ENCODE results near the gene UBL7.

Gene UBL7

DNA sequence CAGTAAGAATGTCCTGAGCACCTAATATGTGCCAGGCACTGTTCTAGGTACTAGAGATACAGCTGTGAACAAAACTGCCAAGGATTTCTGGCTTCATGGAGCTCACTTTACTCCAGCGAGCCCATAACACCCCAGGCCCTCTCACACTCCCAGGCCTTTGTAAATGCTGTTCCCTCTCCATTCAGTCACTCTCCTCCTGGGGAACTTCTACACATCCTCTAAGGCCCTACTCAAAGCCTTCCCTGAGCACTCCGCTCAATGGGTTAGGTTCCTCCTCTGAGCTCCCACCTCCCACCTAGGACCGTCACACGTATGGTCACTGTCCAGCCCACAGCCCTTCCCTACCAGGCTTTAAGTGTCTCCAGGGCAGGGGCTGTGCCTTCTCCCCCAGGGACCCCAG lies 54.4 kb downstream of the UBL7 start:
- DNase-seq = no peak

DNA sequence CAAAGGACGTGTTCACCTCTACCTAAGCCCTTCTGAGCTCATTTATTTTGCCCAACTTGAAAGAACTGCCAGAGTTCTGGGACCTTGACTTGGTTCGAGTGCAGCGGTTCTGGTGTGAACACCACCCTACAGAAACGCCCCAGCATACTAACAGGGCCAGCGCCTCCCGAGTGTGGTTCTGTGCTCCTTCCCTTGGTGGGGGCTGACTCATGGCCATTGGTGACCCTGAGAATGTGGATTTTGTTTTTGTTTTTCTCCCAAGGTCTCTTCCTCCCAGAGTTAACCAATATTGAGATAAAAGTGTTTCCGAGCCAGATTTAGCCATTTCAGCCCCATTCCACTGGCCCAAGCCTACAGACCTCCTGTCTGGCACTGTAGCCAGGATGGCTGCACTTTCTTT lies 55.1 kb downstream of the UBL7 start:
- no peak for DNase-seq

DNA sequence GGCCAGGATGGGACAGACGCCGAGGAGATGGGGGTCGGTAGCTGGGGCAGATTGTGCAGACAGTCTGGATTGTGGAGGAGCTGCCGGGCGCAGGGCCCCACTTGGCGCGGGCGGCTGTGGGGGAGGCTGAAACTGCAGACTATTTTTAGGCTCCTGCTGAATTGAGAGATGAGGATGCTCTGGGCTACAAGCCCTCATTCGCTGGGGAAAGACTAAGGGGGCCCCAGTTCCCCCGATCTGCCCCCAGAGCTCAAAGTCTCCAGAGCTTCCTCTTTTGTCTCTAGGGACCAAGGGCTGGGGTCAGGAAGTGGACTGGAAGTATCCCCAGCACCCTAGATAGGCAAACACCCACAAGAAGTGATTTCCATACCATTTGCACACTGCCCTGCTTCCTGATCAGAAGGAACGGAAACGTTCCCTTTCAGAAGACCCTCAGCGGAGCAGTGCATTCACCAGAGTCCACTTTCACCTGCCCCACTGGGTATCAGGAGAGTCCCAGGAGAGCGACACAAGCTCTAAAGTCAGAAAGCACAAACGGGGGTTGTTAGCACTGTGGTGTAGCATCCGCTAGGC lies 56.9 kb downstream of the UBL7 start:
- DNase-seq = no peak

DNA sequence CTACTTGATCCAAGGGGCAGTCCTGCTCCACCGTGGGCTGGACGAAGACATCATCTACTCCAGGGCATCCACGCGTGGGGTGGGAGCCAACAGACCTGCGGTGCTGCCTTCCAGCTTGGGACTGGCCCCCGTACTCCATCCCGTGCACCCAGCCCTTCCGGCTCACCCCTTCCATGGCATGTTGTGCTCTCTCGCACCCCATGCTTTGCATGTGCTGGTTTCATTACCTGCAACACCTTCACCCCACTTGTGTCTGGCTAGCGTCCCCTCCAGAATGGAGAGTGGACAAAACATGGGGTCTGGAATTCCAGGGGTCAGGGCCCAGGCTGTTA lies 57.4 kb downstream of the UBL7 start:
- no peak for DNase-seq

DNA sequence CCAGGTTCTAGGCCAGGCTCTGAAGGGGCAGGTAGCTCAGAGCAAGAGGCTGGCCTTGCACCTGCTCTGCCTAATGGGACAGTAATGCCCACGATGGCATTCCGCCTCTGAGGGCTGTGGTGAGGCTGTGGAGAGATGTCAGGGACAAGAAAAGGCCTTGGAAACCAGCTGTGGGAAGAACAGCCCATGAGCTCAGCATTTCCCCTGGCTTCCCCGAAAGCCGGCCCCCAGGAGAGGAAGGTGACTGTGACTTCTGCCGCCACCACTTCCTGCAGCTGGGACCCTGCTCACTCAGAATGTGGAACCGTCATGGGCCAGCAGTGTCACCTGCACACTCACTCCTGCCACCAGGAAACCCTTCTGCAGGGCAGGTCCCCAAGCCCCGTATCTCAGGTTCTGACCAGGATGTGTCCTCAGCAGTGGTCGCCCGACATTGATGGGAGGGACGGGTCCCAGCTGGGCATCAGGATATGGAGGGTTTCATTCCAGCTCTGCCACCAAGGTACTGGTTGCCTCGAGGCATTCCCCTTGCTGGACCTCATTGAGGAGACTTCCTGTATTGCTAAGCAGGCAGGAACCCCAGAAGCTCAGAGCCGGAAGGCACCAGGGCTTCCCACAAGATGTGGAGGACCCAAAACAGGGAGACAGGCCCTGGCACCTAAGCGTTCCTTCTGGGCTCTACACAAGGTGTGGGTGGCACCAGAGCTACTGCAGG lies 57.9 kb downstream of the UBL7 start:
- DNase-seq = no peak

DNA sequence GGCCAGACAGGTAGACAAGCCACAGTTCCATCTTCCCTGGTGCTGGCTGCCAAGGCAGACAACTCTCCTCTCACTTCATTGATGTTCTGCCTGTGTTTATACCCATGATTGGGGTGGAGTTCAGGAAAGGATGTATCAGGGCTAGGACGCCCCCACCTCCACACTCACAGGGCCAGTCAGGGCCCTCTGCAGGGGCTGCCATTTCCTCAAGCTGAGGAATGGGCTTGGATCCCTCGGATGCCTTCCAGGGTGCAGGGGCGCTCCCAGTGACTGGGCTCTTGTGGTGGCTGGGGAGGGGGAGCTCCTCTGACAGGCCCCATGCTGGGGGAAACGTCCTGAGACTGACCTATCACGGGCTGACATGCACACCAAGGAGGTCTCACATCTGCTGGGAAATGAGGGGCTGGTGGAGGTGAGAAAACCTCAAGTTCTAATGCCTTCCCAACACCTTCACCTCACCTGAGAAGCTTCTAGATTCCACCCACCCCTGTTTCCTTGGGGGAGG lies 58.6 kb downstream of the UBL7 start:
- no peak for DNase-seq

DNA sequence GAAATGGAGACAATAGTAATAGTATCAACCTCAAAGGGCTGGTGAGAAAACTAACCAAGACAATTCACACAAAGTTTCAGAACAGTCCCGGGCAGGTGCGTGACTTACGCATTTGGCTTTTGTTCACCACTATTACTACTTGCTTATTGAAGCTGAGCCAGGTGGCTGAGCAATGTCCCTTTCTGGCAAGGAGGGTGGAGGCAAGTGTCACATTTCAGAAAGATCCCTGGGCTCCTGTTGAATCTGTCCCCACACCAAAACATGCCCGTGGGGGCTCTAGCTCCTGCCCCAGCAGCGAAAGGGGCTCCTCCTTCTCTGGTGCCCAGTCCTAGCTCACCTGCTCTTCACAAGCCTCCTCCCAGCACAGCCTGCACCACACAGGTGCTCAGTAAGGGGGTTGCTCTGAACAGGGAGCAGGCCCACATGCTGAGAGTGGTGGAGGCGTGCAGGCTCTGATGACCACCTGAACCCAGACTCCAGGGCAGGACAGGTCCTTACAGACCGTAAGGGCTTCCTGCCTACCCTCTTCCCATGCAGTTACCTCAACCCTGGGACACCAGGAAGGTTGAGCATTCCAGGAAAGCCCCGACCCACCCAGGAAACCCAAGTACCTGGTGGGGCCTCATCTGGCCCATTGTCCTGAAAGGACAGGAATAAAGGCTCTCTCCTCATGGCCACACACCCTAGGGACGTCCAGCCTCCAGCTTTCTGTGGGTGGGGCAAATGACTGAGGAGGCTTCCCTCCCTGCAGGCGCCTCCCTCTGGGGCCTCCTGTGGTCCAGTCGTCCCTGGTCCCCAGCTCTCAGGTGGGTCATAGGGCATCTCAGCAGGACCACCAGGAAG lies 59.8 kb downstream of the UBL7 start:
- no peak for DNase-seq

DNA sequence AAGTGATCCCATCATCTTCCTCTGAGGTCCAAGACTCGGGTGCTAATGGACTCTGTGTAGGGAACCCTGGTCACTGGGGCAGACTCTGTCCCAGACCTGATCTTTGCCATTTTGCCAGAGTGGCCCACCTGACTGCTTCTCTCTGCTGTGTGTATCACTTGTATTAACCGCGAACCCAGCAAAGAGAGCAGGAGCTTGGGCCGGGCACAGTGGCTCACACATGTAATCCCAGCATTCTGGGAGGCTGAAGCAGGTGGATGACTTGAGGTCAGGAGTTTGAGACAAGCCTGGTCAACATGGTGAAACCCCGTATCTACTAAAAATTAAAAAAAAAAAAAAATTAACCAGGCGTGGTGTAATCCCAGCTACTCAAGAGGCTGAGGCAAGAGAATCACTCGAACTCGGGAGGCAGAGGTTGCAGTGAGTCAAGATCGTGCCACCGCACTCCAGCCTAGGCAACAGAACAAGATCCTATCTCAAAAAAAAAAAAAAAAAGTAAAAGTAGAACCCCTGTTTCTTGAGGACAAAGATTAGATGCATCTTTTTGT lies 60.6 kb downstream of the UBL7 start:
- DNase-seq = no peak

DNA sequence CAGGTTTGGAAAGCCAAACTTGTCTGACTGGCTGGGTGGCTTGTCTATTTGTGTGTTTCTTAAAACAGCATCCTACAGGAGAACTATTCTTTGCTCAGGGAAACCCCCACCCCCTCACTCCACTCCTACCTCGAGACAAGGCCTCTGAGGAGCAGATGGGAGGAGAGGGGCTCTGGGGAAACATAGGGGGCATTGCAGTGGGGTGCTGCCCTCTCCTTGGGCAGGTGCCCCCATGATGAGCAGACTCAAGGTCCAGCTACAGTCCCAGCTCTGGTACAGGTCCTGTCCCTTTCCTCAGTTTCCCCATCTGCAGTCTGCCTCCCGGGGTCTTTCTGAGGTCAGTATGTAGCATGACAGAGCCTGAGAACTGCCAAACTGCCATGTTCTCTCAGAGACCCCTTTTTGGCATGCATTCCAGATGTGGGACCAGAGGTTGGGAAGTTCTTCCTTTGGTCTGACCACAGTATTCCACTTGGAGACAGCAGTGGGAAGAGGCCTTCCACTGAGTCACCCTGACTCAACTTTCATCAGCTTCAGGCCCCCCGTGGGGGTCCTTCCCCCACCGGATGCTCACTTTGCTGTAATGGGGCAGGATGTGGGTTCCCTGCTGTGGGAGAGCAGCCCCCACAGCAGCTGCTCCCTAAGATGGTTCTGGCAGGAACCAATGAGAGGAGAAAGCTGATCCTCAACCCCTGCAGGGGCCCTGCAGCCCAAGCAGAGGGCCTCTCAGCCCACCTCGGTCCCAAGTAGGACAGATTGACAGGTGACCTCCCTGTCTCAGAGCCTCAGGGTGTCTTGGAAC lies 61.2 kb downstream of the UBL7 start:
- no peak for DNase-seq

DNA sequence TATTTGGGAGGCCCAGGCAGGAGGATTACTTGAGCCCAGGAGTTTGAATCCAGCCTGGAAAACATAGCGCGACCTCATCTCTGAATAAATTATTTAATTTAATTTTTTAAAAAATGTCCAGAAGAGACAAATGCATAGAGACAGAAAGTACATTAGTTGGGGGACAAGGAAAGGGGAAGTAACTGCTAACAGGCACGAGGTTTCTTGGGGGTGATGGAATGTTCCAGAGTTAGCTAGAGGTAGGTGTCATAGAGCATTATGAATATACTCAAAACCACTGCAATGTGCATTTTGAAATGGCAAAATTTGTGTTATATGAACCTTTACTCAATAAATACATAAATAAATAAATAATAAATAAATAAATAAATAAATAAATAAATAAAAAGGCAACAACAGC lies 61.9 kb downstream of the UBL7 start:
- no peak for DNase-seq

DNA sequence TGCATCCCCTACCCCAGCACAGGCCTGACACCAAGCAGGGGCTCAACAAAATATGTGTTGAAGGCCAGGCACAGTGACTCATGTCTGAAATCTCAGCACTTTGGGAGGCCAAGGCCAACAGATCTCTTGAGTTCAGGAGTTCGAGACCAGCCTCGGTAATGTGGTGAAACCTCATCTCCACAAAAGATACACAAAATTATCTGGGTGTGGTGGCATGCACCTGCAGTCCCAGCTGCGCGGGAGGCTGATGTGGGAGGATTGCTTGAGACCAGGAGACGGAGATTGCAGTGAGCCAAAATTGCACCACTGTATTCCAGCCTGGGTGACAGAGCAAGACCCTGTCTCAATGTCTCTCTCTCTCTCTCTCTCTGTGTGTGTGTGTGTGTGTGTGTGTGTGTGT lies 62.8 kb downstream of the UBL7 start:
- no peak for DNase-seq

DNA sequence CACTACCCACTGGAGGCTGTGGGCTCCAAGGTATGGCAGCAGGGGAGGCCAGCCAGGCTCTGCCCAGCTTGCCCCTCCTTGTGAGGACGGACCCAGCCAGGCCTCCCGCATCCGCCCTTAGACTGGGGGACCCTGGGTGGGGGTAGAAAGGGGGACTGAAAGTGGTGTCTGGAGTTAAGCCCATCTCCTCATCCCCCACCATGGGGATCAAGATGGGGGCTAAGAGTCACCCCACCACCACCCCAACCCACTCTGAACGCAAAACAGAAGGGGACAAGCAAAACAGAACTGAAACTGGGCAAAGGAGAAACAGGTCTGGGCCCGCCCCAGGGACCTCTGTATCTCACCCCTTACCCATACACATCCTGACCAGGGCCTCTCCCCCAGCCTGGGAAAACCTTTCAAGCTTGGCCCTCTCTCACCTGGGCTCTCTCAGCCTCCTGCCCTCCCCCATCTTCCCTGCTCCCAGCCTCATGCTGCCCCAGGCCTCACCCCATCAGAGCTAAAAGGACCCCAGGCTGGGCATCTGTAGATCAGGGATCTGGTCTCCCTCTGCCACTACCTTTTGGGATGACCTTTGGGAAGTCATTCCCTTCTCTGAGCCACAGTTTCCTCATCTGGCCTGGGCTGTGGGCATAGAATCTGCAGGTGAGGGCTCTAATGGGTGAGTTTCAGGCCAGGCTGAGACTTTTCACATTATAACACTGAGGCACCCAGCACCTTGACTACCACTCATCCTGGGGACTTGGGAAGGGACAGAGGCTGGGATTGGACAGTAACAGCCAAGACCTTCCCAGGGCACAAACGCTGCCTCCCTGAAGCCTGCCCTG lies 63.5 kb downstream of the UBL7 start:
- DNase-seq = no peak

DNA sequence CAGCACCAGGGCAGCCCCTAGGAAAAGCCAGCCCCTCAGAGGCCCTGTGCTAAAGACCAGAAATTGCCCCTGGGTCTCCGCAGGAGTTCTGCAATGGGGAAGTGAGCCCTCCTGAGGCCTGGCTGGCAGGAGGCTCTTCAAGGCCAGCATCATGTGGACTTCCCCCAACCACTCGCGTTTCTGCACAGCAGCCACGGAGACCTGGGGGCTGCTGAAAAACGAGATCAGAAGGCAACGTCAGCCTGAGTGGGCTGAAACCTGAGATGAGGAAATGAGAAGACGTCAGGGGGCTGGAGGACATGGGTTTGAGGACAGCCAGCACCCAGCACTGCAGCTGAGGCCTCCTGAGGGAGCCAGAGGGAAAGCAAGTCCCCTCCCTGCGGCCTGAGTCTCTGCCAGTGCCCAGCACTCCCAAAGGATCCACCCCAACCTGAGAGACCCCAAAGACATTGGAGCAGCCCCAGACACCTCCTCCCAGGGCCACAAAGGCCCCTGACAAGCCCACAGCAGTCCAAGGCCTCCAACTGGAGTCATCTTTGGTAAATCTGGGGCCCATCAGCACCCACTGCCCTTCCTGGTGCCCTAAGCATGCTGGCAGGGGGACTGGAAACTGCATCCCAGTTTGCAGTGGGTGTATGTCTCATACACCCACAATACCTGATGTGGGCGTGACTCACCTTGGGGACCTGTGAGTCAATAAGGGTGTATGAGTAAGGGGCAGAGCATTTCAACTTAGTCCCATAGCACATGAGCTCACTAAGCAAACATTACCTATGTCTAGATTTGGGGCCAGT lies 64.3 kb downstream of the UBL7 start:
- DNase-seq = no peak

DNA sequence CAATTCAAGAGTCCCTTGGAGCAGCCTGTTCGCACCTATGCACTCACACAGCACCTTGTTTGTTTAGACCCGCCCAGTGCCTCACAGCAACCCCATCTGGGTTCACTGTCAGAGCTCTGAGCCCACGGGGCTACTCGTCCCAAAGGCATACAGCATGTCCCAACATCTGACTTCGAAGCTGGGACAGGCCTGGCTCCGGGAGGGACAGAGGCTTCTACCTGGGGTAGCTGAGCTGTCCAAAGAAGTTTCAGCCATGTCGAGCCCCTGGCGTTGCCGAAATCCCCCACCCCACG lies 64.9 kb downstream of the UBL7 start:
- no peak for DNase-seq

Measured in NCI-H1417 treated with DMSO at 0.1 percent for 48 hours (cell line).